IPS-18a (cell line): ENCODE data around the gene KDM3A.
"Not testable (repeated sequence)": the region's sequence is repeated elsewhere in the genome, so short reads cannot be mapped to it uniquely, and the experiment has no call there.

Experiments
- H3K27ac ChIP-seq: one replicate; pipeline ENCODE4 v1.5.1; 2013; ENCODE audit warnings: low read length
- H3K27me3 ChIP-seq: one replicate; pipeline ENCODE4 v1.6.1; 2013; ENCODE audit warnings: mild to moderate bottlenecking, low read length; ENCODE audit not compliant: control insufficient read depth, insufficient read depth
- H3K36me3 ChIP-seq: one replicate; pipeline ENCODE4 v1.6.1; 2013; ENCODE audit warnings: low read depth, low read length; ENCODE audit not compliant: control insufficient read depth
- H3K4me1 ChIP-seq: one replicate; pipeline ENCODE4 v1.6.1; 2013; ENCODE audit warnings: low read depth, low read length; ENCODE audit not compliant: control insufficient read depth
- H3K4me3 ChIP-seq: one replicate; pipeline ENCODE4 v1.5.1; 2013; ENCODE audit warnings: low read length
- H3K9ac ChIP-seq: one replicate; pipeline ENCODE4 v1.6.1; 2013; ENCODE audit warnings: mild to moderate bottlenecking, low read length, moderate library complexity
- H3K9me3 ChIP-seq: one replicate; pipeline ENCODE4 v1.6.1; 2013; ENCODE audit warnings: low read depth, low read length; ENCODE audit not compliant: control insufficient read depth

KDM3A gene

DNA sequence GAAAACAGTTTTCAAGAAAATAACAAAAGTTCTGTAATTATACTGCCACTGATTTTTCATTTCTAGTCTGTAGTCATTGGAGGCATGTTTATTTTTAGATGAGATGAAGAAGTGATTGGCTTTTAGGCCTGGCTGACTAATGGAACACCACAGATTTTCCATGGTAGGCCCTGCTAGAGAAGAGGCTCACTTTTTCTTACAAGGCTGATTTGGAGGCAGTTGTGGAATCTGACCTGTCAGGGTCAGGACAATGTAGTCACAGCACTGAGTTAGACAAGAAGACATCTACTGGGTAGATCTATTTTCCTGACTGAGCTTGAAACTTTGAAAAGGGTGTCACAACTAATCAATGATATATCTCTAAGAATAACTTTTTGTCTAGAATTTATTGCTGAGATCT is 43.9 kb downstream of the KDM3A start:
- Histone ChIP-seq H3K36me3 (peaks cover 71% of the 10 kb centered on the region), H3K9me3 (no peaks in the 10 kb centered on the region), H3K27ac (no peak overlapping the region), H3K4me3 (no peak overlapping the region), H3K4me1 (no peaks in the 10 kb centered on the region), H3K9ac (no peak overlapping the region), H3K27me3 (no peaks in the 10 kb centered on the region)

DNA sequence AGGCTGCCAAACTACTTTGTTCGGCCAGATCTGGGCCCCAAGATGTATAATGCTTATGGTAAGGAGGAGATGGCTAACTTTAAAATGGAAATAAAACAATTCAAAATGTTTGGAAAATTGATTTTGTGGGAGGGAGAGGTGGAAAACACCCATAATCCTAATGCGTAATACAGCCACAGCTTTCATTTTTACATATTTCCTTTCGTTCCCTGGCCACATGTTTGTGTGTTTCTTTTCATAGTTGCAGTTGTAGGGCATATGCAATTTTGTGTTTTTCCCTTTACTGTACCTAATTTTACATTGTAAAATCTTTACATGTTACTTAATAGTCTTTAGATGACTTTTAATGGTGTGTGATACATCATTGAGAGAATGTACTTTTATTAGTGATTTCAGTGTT is 44.6 kb downstream of the KDM3A start:
- Histone ChIP-seq H3K9me3 (no peaks in the 10 kb centered on the region), H3K36me3 (peaks cover 71% of the 10 kb centered on the region), H3K27me3 (no peaks in the 10 kb centered on the region), H3K27ac (no peak overlapping the region), H3K4me3 (no peak overlapping the region), H3K4me1 (no peaks in the 10 kb centered on the region), H3K9ac (no peak overlapping the region)

DNA sequence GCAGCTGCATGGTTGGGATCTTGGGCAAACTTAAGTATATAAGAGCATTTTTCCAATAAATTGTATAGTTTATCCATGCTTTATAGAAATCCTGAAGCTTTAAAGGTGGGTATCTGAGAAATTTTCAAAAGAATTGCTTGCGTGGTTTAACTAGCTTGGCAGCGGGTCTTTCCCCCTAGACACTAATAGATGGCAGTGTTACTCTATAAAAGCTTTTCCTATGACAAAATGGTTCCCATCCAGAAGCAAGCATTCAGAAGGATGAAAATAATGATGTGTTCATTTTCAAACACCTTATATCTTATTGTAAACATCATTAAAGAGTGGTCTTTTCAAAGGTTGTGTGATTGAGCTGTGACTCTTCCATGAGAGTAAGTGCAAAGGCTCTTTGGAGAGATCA is 45.9 kb downstream of the KDM3A start:
- no peak overlapping the region for H3K9ac ChIP-seq
- no peak overlapping the region for H3K27ac ChIP-seq
- no peaks in the 10 kb centered on the region for H3K27me3 ChIP-seq
- H3K4me1 ChIP-seq = no peaks in the 10 kb centered on the region
- H3K36me3 ChIP-seq = peaks cover 71% of the 10 kb centered on the region
- no peaks in the 10 kb centered on the region for H3K9me3 ChIP-seq
- H3K4me3 ChIP-seq = no peak overlapping the region

DNA sequence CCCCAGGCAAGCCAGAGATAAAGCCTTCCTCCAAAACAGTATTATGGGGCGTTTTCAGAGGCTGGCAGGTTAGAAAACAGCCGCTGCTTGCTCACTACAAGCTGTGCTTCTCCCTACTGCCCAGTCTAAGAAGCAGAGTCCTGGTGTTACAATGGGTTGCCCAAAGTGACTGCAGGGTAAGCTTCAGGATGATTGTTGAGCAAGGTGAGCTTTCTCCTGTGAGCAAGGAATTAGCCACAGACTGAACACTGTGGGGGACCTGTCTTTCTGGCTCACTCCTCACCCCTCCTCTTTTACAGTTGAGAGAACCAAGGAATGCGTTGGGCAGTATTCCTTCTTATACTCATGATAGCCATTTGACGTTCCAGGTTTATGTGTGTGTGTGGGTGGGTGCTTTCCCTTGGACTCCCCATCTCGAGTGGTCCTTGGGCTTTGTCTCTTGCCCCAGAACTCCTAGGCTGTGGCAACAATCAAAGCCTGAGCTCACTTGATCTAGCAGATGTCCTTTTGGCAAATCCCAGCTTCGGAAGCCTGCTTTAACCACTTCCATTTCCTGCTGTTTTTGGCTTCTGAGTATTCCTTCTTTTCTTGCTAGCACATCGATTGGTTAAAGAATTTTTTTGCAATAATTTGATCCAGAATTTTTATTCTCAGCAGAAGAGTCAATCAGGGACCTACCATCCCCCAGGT is 47.5 kb downstream of the KDM3A start:
- H3K27ac ChIP-seq = no peak overlapping the region
- H3K27me3 ChIP-seq = no peaks in the 10 kb centered on the region
- peaks cover 72% of the 10 kb centered on the region for H3K36me3 ChIP-seq
- no peaks in the 10 kb centered on the region for H3K4me1 ChIP-seq
- H3K9ac ChIP-seq = no peak overlapping the region
- H3K9me3 ChIP-seq = no peaks in the 10 kb centered on the region
- H3K4me3 ChIP-seq = no peak overlapping the region

DNA sequence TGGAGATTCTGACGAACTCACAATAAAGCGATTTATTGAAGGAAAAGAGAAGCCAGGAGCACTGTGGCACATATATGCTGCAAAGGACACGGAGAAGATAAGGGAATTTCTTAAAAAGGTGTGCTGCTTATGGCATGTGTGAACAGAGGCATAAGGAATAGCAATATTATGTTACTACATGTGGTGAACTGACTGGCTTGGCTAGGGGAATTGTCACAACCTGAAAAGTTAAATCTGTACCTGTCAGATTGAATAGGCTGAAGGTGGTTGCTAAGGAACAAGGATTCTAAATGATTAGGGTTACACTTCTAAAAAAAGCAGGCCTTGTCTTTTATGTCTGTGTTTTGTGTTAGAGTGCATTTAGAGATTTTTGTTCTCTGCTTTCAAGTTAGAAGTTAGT is 48.4 kb downstream of the KDM3A start:
- Histone ChIP-seq H3K4me3 (no peak overlapping the region), H3K27me3 (no peaks in the 10 kb centered on the region), H3K9me3 (no peaks in the 10 kb centered on the region), H3K36me3 (peaks cover 64% of the 10 kb centered on the region), H3K4me1 (no peaks in the 10 kb centered on the region), H3K9ac (no peak overlapping the region), H3K27ac (no peak overlapping the region)

DNA sequence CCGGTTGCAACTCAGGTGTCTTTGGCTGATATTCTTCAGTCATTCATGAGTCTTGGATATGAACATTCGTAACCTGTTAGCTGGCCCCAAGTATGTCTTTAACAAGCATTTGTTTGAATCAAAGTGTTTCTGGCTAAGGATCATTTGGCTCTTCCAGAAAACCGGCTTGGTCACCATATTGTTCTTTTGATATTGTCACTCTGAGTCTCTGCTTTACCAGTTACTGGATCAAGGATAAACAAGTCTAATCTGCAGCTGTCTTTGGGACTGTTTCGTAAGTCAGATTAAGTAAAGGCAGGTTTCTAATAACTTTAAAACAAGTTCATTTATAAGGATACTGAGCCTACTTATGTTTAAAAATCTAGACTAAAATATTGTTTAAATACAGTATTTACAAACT is 49.1 kb downstream of the KDM3A start:
- Histone ChIP-seq H3K36me3 (peaks cover 58% of the 10 kb centered on the region), H3K9ac (no peak overlapping the region), H3K4me3 (no peak overlapping the region), H3K27ac (no peak overlapping the region), H3K27me3 (no peaks in the 10 kb centered on the region), H3K9me3 (no peaks in the 10 kb centered on the region), H3K4me1 (no peaks in the 10 kb centered on the region)

DNA sequence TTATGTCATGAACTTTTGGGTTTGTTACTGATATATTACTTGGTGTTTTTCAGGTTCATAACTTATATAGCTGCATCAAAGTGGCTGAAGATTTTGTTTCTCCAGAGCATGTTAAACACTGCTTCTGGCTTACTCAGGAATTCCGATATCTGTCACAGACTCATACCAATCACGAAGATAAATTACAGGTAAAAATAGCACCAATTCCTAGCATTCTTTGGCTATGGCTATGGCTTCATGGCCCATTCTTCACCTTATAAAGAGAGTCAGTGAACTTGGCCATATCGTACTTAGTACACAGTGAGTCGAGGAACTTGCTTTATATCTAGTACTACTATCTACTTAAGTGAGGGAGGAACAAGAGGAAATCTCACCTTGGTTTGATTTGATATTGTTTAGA is 49.9 kb downstream of the KDM3A start:
- Histone ChIP-seq H3K36me3 (peaks cover 50% of the 10 kb centered on the region), H3K4me1 (no peaks in the 10 kb centered on the region), H3K9ac (no peak overlapping the region), H3K27me3 (no peaks in the 10 kb centered on the region), H3K27ac (no peak overlapping the region), H3K4me3 (no peak overlapping the region), H3K9me3 (no peaks in the 10 kb centered on the region)

DNA sequence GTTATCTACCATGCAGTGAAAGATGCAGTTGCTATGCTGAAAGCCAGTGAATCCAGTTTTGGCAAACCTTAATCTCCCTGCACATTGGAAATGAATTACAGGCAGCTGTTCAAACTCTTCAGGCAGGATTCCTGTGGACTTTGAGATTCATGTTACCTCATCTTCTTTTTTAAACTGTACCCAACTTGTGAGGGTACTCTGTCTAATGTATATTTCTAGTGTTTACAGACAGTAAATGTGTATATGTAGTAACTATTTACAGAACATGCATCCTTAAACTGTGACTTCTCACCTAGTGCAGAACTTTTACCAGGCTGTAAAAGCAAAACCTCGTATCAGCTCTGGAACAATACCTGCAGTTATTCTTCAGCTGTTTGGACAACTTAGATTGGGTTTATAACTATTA is 50.9 kb downstream of the KDM3A start:
- no peak overlapping the region for H3K9ac ChIP-seq
- H3K4me1 ChIP-seq = no peaks in the 10 kb centered on the region
- peaks cover 43% of the 10 kb centered on the region for H3K36me3 ChIP-seq
- no peaks in the 10 kb centered on the region for H3K9me3 ChIP-seq
- H3K27me3 ChIP-seq = no peaks in the 10 kb centered on the region
- H3K4me3 ChIP-seq = no peak overlapping the region
- no peak overlapping the region for H3K27ac ChIP-seq

DNA sequence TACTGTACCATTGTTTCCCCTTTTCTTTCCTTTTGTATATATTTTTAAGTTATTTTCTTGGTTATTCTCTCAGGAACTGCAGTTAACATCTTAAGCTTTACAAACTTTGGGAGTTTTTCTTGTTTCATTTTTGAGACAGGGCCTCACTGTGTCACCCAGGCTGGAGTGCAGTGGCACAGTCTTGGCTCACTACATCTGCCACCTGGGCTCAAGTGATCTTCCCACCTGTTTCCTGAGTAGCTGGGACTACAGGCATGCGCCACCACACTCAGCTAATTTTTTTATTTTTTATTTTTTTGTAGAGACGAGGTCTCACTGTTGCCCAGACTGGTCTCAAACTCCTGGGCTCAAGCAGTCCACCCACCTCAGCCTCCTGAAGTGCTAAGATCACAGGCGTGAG is 55.2 kb downstream of the KDM3A start:
- not testable (repeated sequence) for H3K4me1 ChIP-seq, H3K4me3 ChIP-seq, H3K9ac ChIP-seq, H3K27ac ChIP-seq, H3K27me3 ChIP-seq
- H3K9me3 ChIP-seq = peaks cover 20% of the 10 kb centered on the region
- peaks cover 20% of the 10 kb centered on the region for H3K36me3 ChIP-seq

DNA sequence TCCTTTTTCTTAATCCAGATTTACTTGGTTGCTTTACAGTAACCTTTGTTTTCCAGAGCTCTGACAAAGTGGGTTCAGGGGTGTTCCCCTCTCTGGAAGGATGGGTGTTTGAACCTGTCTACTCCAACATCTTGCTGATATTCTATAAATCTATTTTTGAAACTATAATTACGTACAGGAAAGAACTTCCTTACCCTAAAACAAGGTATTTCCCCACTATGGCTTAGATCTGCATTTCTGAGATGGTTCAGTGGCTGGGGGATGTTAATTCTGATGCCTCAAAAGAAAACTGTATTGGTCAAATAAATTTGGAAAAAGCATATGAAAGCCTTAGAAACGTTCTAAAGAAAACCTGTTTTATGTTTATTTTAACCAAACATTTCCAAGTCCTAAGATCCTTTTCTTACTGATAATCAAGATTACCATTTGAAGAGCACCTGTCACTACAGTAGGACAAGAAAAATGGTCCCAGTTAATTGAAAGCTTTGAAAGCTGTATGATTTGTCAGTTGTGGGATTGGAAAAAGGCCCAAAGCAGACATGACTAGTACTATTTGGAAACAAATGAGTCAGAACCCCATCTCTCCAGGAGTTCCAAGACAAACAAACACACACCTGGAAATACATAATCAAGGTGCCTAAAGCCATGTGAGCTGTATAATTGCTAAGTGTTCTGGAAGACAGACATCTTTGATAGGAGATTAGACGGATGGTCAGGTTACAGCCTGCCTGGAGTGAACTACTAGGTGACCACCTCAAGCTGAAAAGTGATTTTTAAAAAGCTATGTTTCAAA is 57.5 kb downstream of the KDM3A start:
- H3K27ac ChIP-seq = no peak overlapping the region
- H3K27me3 ChIP-seq = no peaks in the 10 kb centered on the region
- no peak overlapping the region for H3K4me3 ChIP-seq
- H3K36me3 ChIP-seq = peaks cover 3% of the 10 kb centered on the region
- H3K9ac ChIP-seq = no peak overlapping the region
- H3K4me1 ChIP-seq = no peaks in the 10 kb centered on the region
- peaks cover 21% of the 10 kb centered on the region for H3K9me3 ChIP-seq

DNA sequence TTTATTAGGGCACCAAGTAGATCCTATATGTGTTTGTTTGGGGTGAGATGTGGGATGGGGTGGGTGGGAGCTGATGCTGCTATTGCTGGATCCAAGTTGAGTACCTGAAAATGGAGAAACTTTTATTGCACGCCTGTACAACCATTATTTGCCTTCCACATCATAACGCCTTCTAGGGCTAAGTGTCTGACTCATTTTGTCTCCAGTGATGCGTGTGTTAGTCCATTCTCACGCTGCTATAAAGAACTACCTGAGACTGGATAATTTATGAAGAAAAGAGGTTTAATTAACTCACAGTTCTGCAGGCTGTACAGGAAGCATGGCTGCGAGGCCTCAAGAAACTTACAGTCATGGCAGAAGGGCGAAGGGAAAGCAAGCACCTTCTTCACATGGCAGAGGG is 58.2 kb downstream of the KDM3A start:
- peaks cover 3% of the 10 kb centered on the region for H3K36me3 ChIP-seq

More for the DNA sequence above, 58.2 kb downstream of the KDM3A start:
- Histone ChIP-seq H3K27me3 (no peaks in the 10 kb centered on the region), H3K4me3 (no peak overlapping the region), H3K27ac (no peak overlapping the region), H3K9ac (no peak overlapping the region), H3K4me1 (no peaks in the 10 kb centered on the region), H3K9me3 (peaks cover 21% of the 10 kb centered on the region)
